ENCODE results near the gene SEC24A. TPM values are rescaled to one million over a fixed set of nuclear protein-coding genes. Genes with fewer than 3 reads are reported as not detected.

The SEC24A gene
- polyA plus RNA-seq, 1 of the 3 experiments (the other 2 are of a cell fraction) = 7.4 TPM

DNA sequence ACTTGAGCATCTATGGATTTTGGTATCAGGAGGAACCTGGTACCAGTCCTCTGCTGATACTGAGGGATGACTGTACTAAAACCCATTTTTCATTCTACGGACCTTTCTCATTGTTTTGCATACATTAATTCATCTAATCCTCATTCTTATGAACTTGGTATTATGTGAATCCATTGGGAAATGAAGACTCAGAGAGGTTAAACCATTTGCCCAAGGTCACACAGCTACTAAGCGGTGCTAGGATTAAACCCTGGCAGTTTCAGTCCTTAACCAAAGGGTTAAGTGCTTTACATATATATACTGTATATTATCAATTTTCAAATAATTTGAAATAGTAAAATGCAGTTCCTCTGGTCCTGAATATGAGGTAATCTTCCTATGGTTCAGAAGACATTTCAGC lies 93.5 kb downstream of the SEC24A start:
- H3K4me1 ChIP-seq (ENCODE audit: control insufficient read depth in 1 of 2, insufficient read depth in 2 of 2, low read depth in 1 of 2, low read length in 1 of 2) = peaks cover 0 to 12% of the 10 kb centered on the region in 2 experiments; a peak in 2 of 4 replicates
- H3K27me3 ChIP-seq (ENCODE audit: insufficient read depth) = no peaks in the 10 kb centered on the region
- no peak overlapping the region for H3K27ac ChIP-seq (ENCODE audit: low read depth in 2 of 2, low read length in 1 of 2)
- ChIA-PET CTCF (no interaction called here), POLR2A (no interaction called here)
- no peak overlapping the region for H3K4me3 ChIP-seq (ENCODE audit: low read depth in 2 of 2, low read length in 1 of 2)
- WGBS (ENCODE audit: low lambda C conversion rate) = 98% methylated on average over 2 of the region's 2 CpGs
- no peak overlapping the region for H3K9ac ChIP-seq
- peaks cover 6 to 31% of the 10 kb centered on the region in 2 experiments for H3K36me3 ChIP-seq (replicated peaks in 1 of 2; ENCODE audit: control insufficient read depth in 1 of 2, insufficient read depth in 2 of 2, low read length in 1 of 2)
- H3K79me2 ChIP-seq (ENCODE audit: insufficient read depth) = peaks cover 68% of the 10 kb centered on the region
- H3K9me2 ChIP-seq = no peaks in the 10 kb centered on the region
- peaks cover 11% of the 10 kb centered on the region for H3F3A ChIP-seq (replicated peaks; ENCODE audit: insufficient read depth)
- H2AFZ ChIP-seq (ENCODE audit: low read depth) = no peak overlapping the region
- 0 out of 2 replicates have a peak, but pooled peaks cover 3% of the 10 kb centered on the region for H4K20me1 ChIP-seq (ENCODE audit: insufficient read depth)
- no peak overlapping the region for H3K4me2 ChIP-seq
- no peak for TF ChIP-seq NFIC (IDR thresholded peaks at IDR 0.05; ENCODE audit: borderline replicate concordance)
- TF ChIP-seq TAF1 (IDR thresholded peaks at IDR 0.05; ENCODE audit: borderline replicate concordance, low read depth, low read length) = no peak
- TF ChIP-seq REST (IDR thresholded peaks at IDR 0.05; ENCODE audit: low read depth, low read length) = no peak
- TF ChIP-seq ELF1 (IDR thresholded peaks at IDR 0.05) = no peak
- TF ChIP-seq CHD2 (IDR thresholded peaks at IDR 0.05; ENCODE audit: low read length, partially characterized antibody) = no peak
- TF ChIP-seq TCF12 (IDR thresholded peaks at IDR 0.05) = no peak
- TF ChIP-seq RFX5 (IDR thresholded peaks at IDR 0.05; ENCODE audit: low read length) = no peak
- no peak for TF ChIP-seq PBX3 (IDR thresholded peaks at IDR 0.05)
- TF ChIP-seq, protein P1, sequence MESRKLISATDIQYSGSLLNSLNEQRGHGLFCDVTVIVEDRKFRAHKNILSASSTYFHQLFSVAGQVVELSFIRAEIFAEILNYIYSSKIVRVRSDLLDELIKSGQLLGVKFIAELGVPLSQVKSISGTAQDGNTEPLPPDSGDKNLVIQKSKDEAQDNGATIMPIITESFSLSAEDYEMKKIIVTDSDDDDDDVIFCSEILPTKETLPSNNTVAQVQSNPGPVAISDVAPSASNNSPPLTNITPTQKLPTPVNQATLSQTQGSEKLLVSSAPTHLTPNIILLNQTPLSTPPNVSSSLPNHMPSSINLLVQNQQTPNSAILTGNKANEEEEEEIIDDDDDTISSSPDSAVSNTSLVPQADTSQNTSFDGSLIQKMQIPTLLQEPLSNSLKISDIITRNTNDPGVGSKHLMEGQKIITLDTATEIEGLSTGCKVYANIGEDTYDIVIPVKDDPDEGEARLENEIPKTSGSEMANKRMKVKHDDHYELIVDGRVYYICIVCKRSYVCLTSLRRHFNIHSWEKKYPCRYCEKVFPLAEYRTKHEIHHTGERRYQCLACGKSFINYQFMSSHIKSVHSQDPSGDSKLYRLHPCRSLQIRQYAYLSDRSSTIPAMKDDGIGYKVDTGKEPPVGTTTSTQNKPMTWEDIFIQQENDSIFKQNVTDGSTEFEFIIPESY (IDR thresholded peaks at IDR 0.05; ENCODE audit: borderline replicate concordance, low read depth) = no peak
- TF ChIP-seq YY1 (IDR thresholded peaks at IDR 0.05; ENCODE audit: low read depth) = no peak
- TF ChIP-seq RAD21 (IDR thresholded peaks at IDR 0.05; ENCODE audit: low read length) = no peak
- TF ChIP-seq MXI1 (IDR thresholded peaks at IDR 0.05; ENCODE audit: low read depth, low read length) = no peak
- TF ChIP-seq RXRA (IDR thresholded peaks at IDR 0.05; ENCODE audit: borderline replicate concordance, low read depth) = no peak
- no peak for TF ChIP-seq EP300 (IDR thresholded peaks at IDR 0.05; ENCODE audit: borderline replicate concordance in 1 of 2, low read depth in 1 of 2, low read length in 1 of 2)
- no peaks in the 10 kb centered on the region for H3K9me3 ChIP-seq
- no peak for DNase-seq
